ENCODE data around the gene NELFCD. TPM values are rescaled to one million over a fixed set of nuclear protein-coding genes. Genes with fewer than 3 reads are reported as not detected.
A peak's percentile ranks its signal among the peaks of the same experiment; 100 is the strongest.

The NELFCD gene
- total RNA-seq, 1 experiment from 2014 or later, result 179 TPM

GRCh38 chr20:59002874-59003399 lies 21.9 kb downstream of the NELFCD start:
- no peaks in the 10 kb centered on the region for H3K9me3 Mint-ChIP-seq (ENCODE audit: low read depth, unreplicated experiment)
- no peak for DNase-seq
- H3K36me3 Mint-ChIP-seq (ENCODE audit: insufficient read depth, unreplicated experiment), result peaks cover 64% of the 10 kb centered on the region
- H3K27ac Mint-ChIP-seq (ENCODE audit: unreplicated experiment), result no peak overlapping the region
- no peak overlapping the region for H3K4me3 Mint-ChIP-seq (ENCODE audit: low read depth, unreplicated experiment)
- CTCF ChIA-PET, result no interaction called here
- H3K4me1 Mint-ChIP-seq (ENCODE audit: low read depth, unreplicated experiment), result peaks cover 25% of the 10 kb centered on the region
- intact Hi-C loops (cut with micrococcal nuclease; ENCODE audit: unreplicated experiment), result no loop called here
- TF ChIP-seq, protein P1, sequence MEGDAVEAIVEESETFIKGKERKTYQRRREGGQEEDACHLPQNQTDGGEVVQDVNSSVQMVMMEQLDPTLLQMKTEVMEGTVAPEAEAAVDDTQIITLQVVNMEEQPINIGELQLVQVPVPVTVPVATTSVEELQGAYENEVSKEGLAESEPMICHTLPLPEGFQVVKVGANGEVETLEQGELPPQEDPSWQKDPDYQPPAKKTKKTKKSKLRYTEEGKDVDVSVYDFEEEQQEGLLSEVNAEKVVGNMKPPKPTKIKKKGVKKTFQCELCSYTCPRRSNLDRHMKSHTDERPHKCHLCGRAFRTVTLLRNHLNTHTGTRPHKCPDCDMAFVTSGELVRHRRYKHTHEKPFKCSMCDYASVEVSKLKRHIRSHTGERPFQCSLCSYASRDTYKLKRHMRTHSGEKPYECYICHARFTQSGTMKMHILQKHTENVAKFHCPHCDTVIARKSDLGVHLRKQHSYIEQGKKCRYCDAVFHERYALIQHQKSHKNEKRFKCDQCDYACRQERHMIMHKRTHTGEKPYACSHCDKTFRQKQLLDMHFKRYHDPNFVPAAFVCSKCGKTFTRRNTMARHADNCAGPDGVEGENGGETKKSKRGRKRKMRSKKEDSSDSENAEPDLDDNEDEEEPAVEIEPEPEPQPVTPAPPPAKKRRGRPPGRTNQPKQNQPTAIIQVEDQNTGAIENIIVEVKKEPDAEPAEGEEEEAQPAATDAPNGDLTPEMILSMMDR (IDR thresholded peaks at IDR 0.05; ENCODE audit: unreplicated experiment), result no peak
- no TSS peak for BruUV-seq (replicated peaks)
- no peaks in the 10 kb centered on the region for H3K27me3 Mint-ChIP-seq (ENCODE audit: unreplicated experiment)

DNA sequence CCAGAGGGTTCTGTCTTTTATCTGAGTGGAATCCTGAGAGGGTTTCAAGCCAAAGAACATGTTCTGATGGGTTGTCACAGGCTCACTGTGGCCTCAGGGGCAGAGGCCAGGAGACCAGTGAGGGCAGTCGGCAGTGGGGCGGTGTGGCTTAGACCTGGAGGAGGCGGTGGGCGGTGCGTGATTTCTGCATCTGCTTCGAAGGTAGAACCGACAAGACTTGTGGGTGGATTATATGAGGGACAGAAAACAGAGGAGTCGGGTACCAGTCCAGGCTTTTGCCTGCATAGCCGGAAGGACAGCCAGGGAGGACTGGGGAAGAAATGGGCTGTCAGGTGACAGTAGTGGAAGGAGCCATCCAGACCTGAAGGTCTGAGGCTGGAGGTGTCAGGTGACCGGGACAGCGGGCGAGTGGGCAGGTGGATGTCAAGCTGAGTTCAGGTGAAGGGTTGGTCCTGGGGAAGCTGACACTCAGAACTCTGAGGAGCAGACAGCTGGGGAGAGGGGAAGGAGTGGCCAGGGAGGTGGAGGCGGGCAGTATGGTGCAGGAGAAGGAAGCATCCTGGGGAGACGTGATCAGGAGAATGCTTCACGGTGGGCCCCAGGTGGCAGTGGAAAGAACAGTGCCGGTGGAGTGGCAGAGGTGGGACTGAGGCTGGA lies 22.9 kb downstream of the NELFCD start:
- BruUV-seq (replicated peaks), result no TSS peak
- TF ChIP-seq, protein P1 (IDR thresholded peaks at IDR 0.05; ENCODE audit: unreplicated experiment), result no peak
- no peak for DNase-seq
- H3K9me3 Mint-ChIP-seq (ENCODE audit: low read depth, unreplicated experiment), result no peaks in the 10 kb centered on the region
- peaks cover 56% of the 10 kb centered on the region for H3K36me3 Mint-ChIP-seq (ENCODE audit: insufficient read depth, unreplicated experiment)
- H3K27ac Mint-ChIP-seq (ENCODE audit: unreplicated experiment), result peak overlapping the region; percentile 2
- CTCF ChIA-PET, result no interaction called here
- intact Hi-C loops (cut with micrococcal nuclease; ENCODE audit: unreplicated experiment), result no loop called here
- H3K4me3 Mint-ChIP-seq (ENCODE audit: low read depth, unreplicated experiment), result peak overlapping the region; percentile 78
- H3K4me1 Mint-ChIP-seq (ENCODE audit: low read depth, unreplicated experiment), result peaks cover 25% of the 10 kb centered on the region
- no peaks in the 10 kb centered on the region for H3K27me3 Mint-ChIP-seq (ENCODE audit: unreplicated experiment)

- Mint-ChIP-seq H3K36me3 (ENCODE audit: insufficient read depth, unreplicated experiment) (peaks cover 52% of the 10 kb centered on the region), H3K4me1 (ENCODE audit: low read depth, unreplicated experiment) (peaks cover 25% of the 10 kb centered on the region), H3K27ac (ENCODE audit: unreplicated experiment) (no peak overlapping the region), H3K9me3 (ENCODE audit: low read depth, unreplicated experiment) (no peaks in the 10 kb centered on the region), H3K4me3 (ENCODE audit: low read depth, unreplicated experiment) (peak overlapping the region; percentile 78), H3K27me3 (ENCODE audit: unreplicated experiment) (no peaks in the 10 kb centered on the region)
- no TSS peak for BruUV-seq (replicated peaks)
- intact Hi-C loops (cut with micrococcal nuclease; ENCODE audit: unreplicated experiment), result no loop called here
- CTCF ChIA-PET, result no interaction called here
- TF ChIP-seq, protein P1 (IDR thresholded peaks at IDR 0.05; ENCODE audit: unreplicated experiment), result no peak
- no peak for DNase-seq
Measured at GRCh38 chr20:59004493-59004762, 23.4 kb downstream of the NELFCD start.

- intact Hi-C loops (cut with micrococcal nuclease; ENCODE audit: unreplicated experiment), result no loop called here
- peaks cover 48% of the 10 kb centered on the region for H3K36me3 Mint-ChIP-seq (ENCODE audit: insufficient read depth, unreplicated experiment)
- CTCF ChIA-PET, result interaction anchor here (0.6 kb wide), 1 partner anchor 256 kb away, joined by 5 read pairs; no protein-coding TSS in a partner anchor
- no peaks in the 10 kb centered on the region for H3K27me3 Mint-ChIP-seq (ENCODE audit: unreplicated experiment)
- TF ChIP-seq, protein P1 (IDR thresholded peaks at IDR 0.05; ENCODE audit: unreplicated experiment), result no peak
- no peak overlapping the region for H3K27ac Mint-ChIP-seq (ENCODE audit: unreplicated experiment)
- H3K9me3 Mint-ChIP-seq (ENCODE audit: low read depth, unreplicated experiment), result no peaks in the 10 kb centered on the region
- H3K4me1 Mint-ChIP-seq (ENCODE audit: low read depth, unreplicated experiment), result peaks cover 28% of the 10 kb centered on the region
- no TSS peak for BruUV-seq (replicated peaks)
- peak overlapping the region; percentile 78 for H3K4me3 Mint-ChIP-seq (ENCODE audit: low read depth, unreplicated experiment)
- DNase-seq, result no peak
Measured at GRCh38 chr20:59004763-59005522, 23.9 kb downstream of the NELFCD start.

Data from Calu3 (cell line).